GM18867 (cell line): ENCODE data around the gene RAB38.

Source experiments
- ATAC-seq: cut with Tn5 transposase; IDR thresholded peaks from one replicate; pipeline ENCODE4 v1.9.1; 2021; ENCODE audit warnings: mild to moderate bottlenecking, moderate library complexity; ENCODE audit not compliant: unreplicated experiment

RAB38 gene

GRCh38 chr11:88174709-88175568 lies at the start of gene RAB38:
RAB38 (minus strand) TSS chr11:88175443; CDS start chr11:88175384, 59 bp downstream.
- peak; percentile 41 for ATAC-seq

GRCh38 chr11:88213406-88213805 lies 38.2 kb upstream of the RAB38 start:
- ATAC-seq, result no peak

GRCh38 chr11:88212300-88212699 lies 37.1 kb upstream of the RAB38 start:
- ATAC-seq, result no peak

GRCh38 chr11:88208745-88209144 lies 33.5 kb upstream of the RAB38 start:
- ATAC-seq, result no peak

GRCh38 chr11:88206751-88207150 lies 31.5 kb upstream of the RAB38 start:
- ATAC-seq, result no peak

GRCh38 chr11:88204353-88204752 lies 29.1 kb upstream of the RAB38 start:
- ATAC-seq, result no peak

- no peak for ATAC-seq
These were observed 28.4 kb upstream of the RAB38 start for GRCh38 chr11:88203604-88204003.

GRCh38 chr11:88202498-88202897 lies 27.3 kb upstream of the RAB38 start:
- no peak for ATAC-seq

- no peak for ATAC-seq
These were observed 21.1 kb upstream of the RAB38 start for GRCh38 chr11:88196393-88196792.

GRCh38 chr11:88195908-88196307 lies 20.7 kb upstream of the RAB38 start:
- no peak for ATAC-seq

- no peak for ATAC-seq
These were observed 19.7 kb upstream of the RAB38 start for GRCh38 chr11:88194990-88195389.

- peak; percentile 87 for ATAC-seq
These were observed 18.0 kb upstream of the RAB38 start for GRCh38 chr11:88193278-88193677.

- no peak for ATAC-seq
These were observed 13.7 kb upstream of the RAB38 start for GRCh38 chr11:88188932-88189253.

GRCh38 chr11:88188251-88188931 lies 13.1 kb upstream of the RAB38 start:
- ATAC-seq, result no peak

- no peak for ATAC-seq
These were observed 8.0 kb upstream of the RAB38 start for GRCh38 chr11:88183233-88183632.

- ATAC-seq, result no peak
These were observed 6.5 kb upstream of the RAB38 start for GRCh38 chr11:88181776-88182175.

- no peak for ATAC-seq
These were observed 4.9 kb upstream of the RAB38 start for GRCh38 chr11:88179971-88180629.

- ATAC-seq, result peak; percentile 74
These were observed 3.9 kb upstream of the RAB38 start for GRCh38 chr11:88179141-88179540.

GRCh38 chr11:88178191-88178590 lies 2.9 kb upstream of the RAB38 start:
- ATAC-seq, result no peak

GRCh38 chr11:88175569-88176075 lies 379 bp upstream of the RAB38 start:
- ATAC-seq, result no peak

GRCh38 chr11:88173956-88174355 lies 1.3 kb downstream of the RAB38 start:
- no peak for ATAC-seq

- ATAC-seq, result no peak
These were observed 3.3 kb downstream of the RAB38 start for GRCh38 chr11:88171982-88172381.
